ENCODE measurements around the gene SDCBP2. TPM values are rescaled to one million over a fixed set of nuclear protein-coding genes. Genes with fewer than 3 reads are reported as not detected.

The SDCBP2 gene
- total and polyA plus RNA-seq, 2 of the 13 experiments (the other 11 are each of a cell fraction or from before 2014, with no cell fraction given) = 1.2 to 2.4 TPM

DNA sequence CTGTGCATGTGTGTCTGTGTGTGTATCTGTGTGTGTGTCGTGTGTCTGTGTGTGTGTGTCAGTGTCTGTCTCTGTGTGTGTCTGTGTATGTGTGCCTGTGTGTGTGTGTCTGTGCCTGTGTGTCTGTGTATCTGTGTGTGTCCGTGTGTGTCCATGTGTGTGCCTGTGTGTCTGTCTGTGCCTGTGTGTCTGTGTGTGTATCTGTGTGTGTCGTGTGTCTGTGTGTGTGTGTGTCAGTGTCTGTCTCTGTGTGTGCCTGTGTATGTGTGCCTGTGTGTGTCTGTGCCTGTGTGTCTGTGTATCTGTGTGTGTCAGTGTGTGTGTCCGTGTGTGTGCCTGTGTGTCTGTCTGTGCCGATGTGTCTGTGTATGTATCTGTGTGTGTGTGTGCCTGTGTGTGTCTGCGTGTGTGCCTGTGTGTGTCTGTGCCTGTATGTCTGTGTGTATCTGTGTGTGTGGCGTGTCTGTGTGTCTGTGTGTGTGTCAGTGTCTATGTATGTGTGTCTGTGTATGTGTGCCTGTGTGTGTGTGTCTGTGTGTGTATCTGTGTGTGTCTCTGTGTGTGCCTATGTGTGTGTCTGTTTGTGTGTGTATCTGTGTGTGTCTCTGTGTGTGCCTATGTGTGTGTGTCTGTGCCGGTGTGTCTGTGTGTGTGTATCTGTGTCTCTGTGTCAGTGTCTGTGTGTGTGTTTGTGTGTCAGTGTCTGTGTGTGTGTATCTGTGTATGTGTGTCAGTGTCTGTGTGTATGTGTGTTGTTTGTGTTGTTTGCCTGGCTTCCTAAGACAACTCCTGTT lies 51.2 kb downstream of the SDCBP2 start (continued):
- TF ChIP-seq, protein P1, sequence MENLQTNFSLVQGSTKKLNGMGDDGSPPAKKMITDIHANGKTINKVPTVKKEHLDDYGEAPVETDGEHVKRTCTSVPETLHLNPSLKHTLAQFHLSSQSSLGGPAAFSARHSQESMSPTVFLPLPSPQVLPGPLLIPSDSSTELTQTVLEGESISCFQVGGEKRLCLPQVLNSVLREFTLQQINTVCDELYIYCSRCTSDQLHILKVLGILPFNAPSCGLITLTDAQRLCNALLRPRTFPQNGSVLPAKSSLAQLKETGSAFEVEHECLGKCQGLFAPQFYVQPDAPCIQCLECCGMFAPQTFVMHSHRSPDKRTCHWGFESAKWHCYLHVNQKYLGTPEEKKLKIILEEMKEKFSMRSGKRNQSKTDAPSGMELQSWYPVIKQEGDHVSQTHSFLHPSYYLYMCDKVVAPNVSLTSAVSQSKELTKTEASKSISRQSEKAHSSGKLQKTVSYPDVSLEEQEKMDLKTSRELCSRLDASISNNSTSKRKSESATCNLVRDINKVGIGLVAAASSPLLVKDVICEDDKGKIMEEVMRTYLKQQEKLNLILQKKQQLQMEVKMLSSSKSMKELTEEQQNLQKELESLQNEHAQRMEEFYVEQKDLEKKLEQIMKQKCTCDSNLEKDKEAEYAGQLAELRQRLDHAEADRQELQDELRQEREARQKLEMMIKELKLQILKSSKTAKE (CRISPR knock-in tag; IDR thresholded peaks at IDR 0.05; ENCODE audit: borderline replicate concordance) = 0 out of 2 replicates have a peak, but pooled peaks have one; percentile 31
- TF ChIP-seq ZNF672 (CRISPR knock-in tag; IDR thresholded peaks at IDR 0.05) = no peak
- TF ChIP-seq ATM (IDR thresholded peaks at IDR 0.05; ENCODE audit: borderline replicate concordance) = 0 out of 2 replicates have a peak, but pooled peaks have one; percentile 19
- TF ChIP-seq, protein P2, sequence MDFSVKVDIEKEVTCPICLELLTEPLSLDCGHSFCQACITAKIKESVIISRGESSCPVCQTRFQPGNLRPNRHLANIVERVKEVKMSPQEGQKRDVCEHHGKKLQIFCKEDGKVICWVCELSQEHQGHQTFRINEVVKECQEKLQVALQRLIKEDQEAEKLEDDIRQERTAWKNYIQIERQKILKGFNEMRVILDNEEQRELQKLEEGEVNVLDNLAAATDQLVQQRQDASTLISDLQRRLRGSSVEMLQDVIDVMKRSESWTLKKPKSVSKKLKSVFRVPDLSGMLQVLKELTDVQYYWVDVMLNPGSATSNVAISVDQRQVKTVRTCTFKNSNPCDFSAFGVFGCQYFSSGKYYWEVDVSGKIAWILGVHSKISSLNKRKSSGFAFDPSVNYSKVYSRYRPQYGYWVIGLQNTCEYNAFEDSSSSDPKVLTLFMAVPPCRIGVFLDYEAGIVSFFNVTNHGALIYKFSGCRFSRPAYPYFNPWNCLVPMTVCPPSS (IDR thresholded peaks at IDR 0.05) = peak; percentile 71; the same call in 1 of the 2 replicates
- TF ChIP-seq NONO (IDR thresholded peaks at IDR 0.05) = peak; percentile 92; the same call in 1 of the 2 replicates
- no peak for TF ChIP-seq NONO (CRISPR knock-in tag; conservative IDR thresholded peaks at IDR 0.05)
- TF ChIP-seq PLRG1 (conservative IDR thresholded peaks at IDR 0.05) = 0 out of 2 replicates have a peak, but pooled peaks have one; percentile 28
- TF ChIP-seq, protein P3, sequence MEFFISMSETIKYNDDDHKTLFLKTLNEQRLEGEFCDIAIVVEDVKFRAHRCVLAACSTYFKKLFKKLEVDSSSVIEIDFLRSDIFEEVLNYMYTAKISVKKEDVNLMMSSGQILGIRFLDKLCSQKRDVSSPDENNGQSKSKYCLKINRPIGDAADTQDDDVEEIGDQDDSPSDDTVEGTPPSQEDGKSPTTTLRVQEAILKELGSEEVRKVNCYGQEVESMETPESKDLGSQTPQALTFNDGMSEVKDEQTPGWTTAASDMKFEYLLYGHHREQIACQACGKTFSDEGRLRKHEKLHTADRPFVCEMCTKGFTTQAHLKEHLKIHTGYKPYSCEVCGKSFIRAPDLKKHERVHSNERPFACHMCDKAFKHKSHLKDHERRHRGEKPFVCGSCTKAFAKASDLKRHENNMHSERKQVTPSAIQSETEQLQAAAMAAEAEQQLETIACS (CRISPR knock-in tag; IDR thresholded peaks at IDR 0.05) = no peak
- TF ChIP-seq ARNT (IDR thresholded peaks at IDR 0.05) = 0 out of 2 replicates have a peak, but pooled peaks have one; percentile 4
